GM18873 (cell line): Measurements from ENCODE around the gene TNFRSF25.

Experiments used
- ATAC-seq: cut with Tn5 transposase; IDR thresholded peaks from one replicate; pipeline ENCODE4 v1.9.1; 2021; ENCODE audit warnings: mild to moderate bottlenecking, moderate library complexity, moderate number of reproducible peaks; ENCODE audit not compliant: unreplicated experiment, low FRiP score

Gene TNFRSF25

GRCh38 chr1:6423321-6423999 is 42.5 kb downstream of the TNFRSF25 start:
- no peak for ATAC-seq

GRCh38 chr1:6421266-6421665 is 44.7 kb downstream of the TNFRSF25 start:
- no peak for ATAC-seq

- ATAC-seq, result no peak
Observed at GRCh38 chr1:6420454-6421042, 45.4 kb downstream of the TNFRSF25 start.

- ATAC-seq, result no peak
Observed at GRCh38 chr1:6419804-6420453, 46.0 kb downstream of the TNFRSF25 start, which contains the start of gene HES2. Gene HES2, minus strand, starts transcription at chr1:6419919. Its CDS starts 99 bp downstream, at chr1:6419820.

GRCh38 chr1:6419397-6419803 is 46.6 kb downstream of the TNFRSF25 start:
- no peak for ATAC-seq

GRCh38 chr1:6418668-6419396 is 47.1 kb downstream of the TNFRSF25 start:
- no peak for ATAC-seq

- no peak for ATAC-seq
Observed at GRCh38 chr1:6417961-6418667, 47.9 kb downstream of the TNFRSF25 start.

GRCh38 chr1:6416906-6417305 is 49.1 kb downstream of the TNFRSF25 start:
- ATAC-seq, result no peak

- no peak for ATAC-seq
Observed at GRCh38 chr1:6416295-6416656, 49.7 kb downstream of the TNFRSF25 start.

GRCh38 chr1:6414881-6415626 is 50.9 kb downstream of the TNFRSF25 start:
- ATAC-seq, result no peak

GRCh38 chr1:6414443-6414844 is 51.5 kb downstream of the TNFRSF25 start:
- ATAC-seq, result no peak

GRCh38 chr1:6412896-6413295 is 53.1 kb downstream of the TNFRSF25 start:
- ATAC-seq, result no peak
